ENCODE measurements around the gene C6orf120. TPM values are rescaled to one million over a fixed set of nuclear protein-coding genes. Genes with fewer than 3 reads are reported as not detected.

Gene C6orf120
- total and polyA plus RNA-seq, 4 donors = 4.3 to 23.9 (median 21.9) TPM

DNA sequence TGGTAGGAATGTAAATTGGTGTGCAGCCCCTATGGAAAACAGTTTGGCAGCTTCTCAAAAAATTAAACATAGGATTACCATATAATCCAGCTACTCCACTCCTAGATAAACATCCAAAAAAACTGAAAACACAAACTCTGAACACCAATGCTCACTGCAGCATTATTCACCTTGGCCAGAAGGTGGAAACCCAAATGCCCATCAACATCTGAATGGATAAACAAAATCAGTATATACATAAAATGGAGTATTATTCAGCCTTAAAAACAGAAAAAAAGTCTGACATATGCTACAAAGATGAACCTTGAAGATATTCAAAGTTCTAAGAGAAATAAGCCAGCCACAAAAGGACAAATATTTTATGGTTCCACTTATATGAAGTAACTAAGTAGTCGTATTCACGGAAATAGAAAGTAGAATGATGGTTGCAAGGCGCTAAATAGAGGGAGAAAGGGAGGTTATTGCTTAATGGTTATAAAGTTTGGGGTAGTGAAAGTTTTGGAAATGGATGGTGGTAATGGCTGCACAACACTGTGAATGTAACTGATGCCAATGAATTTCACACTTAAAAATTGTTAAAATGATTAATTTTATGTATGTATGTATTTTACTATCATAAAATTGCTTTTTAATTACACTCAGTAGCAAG lies 18.4 kb downstream of the C6orf120 start:
- H3K9ac ChIP-seq (ENCODE audit: insufficient read depth in 1 of 2, low read length in 2 of 2) = no peak overlapping the region
- TF ChIP-seq, protein P1, sequence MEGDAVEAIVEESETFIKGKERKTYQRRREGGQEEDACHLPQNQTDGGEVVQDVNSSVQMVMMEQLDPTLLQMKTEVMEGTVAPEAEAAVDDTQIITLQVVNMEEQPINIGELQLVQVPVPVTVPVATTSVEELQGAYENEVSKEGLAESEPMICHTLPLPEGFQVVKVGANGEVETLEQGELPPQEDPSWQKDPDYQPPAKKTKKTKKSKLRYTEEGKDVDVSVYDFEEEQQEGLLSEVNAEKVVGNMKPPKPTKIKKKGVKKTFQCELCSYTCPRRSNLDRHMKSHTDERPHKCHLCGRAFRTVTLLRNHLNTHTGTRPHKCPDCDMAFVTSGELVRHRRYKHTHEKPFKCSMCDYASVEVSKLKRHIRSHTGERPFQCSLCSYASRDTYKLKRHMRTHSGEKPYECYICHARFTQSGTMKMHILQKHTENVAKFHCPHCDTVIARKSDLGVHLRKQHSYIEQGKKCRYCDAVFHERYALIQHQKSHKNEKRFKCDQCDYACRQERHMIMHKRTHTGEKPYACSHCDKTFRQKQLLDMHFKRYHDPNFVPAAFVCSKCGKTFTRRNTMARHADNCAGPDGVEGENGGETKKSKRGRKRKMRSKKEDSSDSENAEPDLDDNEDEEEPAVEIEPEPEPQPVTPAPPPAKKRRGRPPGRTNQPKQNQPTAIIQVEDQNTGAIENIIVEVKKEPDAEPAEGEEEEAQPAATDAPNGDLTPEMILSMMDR (IDR thresholded peaks at IDR 0.05; ENCODE audit: control extremely low read depth, extremely low read depth) = no peak
- no peak overlapping the region for H3K4me3 ChIP-seq
- no peak overlapping the region for H3K27ac ChIP-seq (ENCODE audit: low read depth in 1 of 2, low read length in 1 of 2)
- H3K27me3 ChIP-seq (ENCODE audit: control insufficient read depth in 3 of 3, insufficient read depth in 3 of 3, low read length in 2 of 3) = no peaks in the 10 kb centered on the region
- DNase-seq (no peak), ATAC-seq (ENCODE audit: insufficient read depth, low FRiP score) (no peak)
- H3K9me3 ChIP-seq (ENCODE audit: control insufficient read depth in 4 of 4, insufficient read depth in 3 of 4, low read length in 3 of 4) = no peaks in the 10 kb centered on the region
- peaks cover 0 to 28% (median 6%) of the 10 kb centered on the region in 5 donors for H3K4me1 ChIP-seq (ENCODE audit: control insufficient read depth in 5 of 5, insufficient read depth in 5 of 5, low read length in 5 of 5)
- 79 to 85% methylated on average over 3 of the region's 3 CpGs for WGBS, 2 donors
- H3K36me3 ChIP-seq (ENCODE audit: control insufficient read depth in 4 of 4, insufficient read depth in 4 of 4, low read length in 4 of 4) = peaks cover 1 to 21% (median 6%) of the 10 kb centered on the region in 4 donors

DNA sequence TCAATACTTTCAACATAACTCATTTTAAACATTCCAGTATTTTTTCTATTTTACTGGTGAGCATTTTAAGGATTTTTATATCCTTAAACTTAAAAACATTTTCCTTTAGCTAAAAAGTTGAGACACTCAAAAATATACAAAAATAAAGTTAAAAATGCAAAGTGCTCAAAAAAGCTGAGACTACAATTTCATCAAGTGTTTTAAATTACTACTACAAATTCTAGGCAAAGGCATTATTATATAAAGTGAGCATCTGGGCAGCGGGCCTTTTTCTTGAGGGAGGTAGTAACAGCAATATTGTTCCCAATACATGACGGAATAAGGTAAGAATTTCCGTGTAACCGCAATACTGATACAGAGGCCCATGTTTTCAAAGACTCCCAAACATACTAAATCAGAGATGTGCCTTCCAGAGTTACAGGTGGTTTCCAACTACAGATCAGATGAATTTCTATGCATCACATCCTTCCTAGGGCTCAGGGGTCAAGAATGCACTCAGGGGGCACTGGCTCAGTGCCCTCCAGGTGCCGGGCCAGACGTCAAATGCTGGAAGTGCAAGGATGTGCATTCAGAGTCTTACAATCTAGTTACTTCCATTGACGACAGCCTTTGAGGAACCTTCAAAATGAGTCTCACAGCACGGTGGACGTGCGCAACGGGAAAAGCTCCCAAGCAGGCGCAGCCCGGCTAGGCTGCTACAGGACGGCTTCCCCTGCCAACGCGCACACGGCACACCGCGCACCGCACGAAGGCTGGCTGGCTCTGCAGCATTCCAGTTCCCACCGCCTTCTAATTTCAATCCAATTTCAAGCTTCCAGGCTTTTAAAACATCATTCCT lies 20.7 kb downstream of the C6orf120 start:
- Histone ChIP-seq H3K36me3 (ENCODE audit: control insufficient read depth in 4 of 4, insufficient read depth in 4 of 4, low read length in 4 of 4) (peaks cover 0 to 12% (median 0%) of the 10 kb centered on the region in 4 donors), H3K27me3 (ENCODE audit: control insufficient read depth in 3 of 3, insufficient read depth in 3 of 3, low read length in 2 of 3) (no peaks in the 10 kb centered on the region), H3K4me1 (ENCODE audit: control insufficient read depth in 5 of 5, insufficient read depth in 5 of 5, low read length in 5 of 5) (peaks cover 0 to 33% (median 7%) of the 10 kb centered on the region in 5 donors), H3K4me3 (peak overlapping the region; percentile 86), H3K27ac (ENCODE audit: low read depth in 1 of 2, low read length in 1 of 2) (peak overlapping the region; percentile 95 to 100), H3K9me3 (ENCODE audit: control insufficient read depth in 4 of 4, insufficient read depth in 3 of 4, low read length in 3 of 4) (no peaks in the 10 kb centered on the region), H3K9ac (ENCODE audit: insufficient read depth in 1 of 2, low read length in 2 of 2) (peak overlapping the region; percentile 73 to 89)
- TF ChIP-seq, protein P1 (IDR thresholded peaks at IDR 0.05; ENCODE audit: control extremely low read depth, extremely low read depth) = no peak
- ATAC-seq (ENCODE audit: insufficient read depth, low FRiP score) (no peak), DNase-seq (peak in 2 of 3 donors; percentile 39 to 64)
- WGBS, 2 donors = 5 to 7% methylated on average over 22 of the region's 22 CpGs

- Histone ChIP-seq H3K27me3 (ENCODE audit: control insufficient read depth in 3 of 3, insufficient read depth in 3 of 3, low read length in 2 of 3) (no peaks in the 10 kb centered on the region), H3K27ac (ENCODE audit: low read depth in 1 of 2, low read length in 1 of 2) (peak overlapping the region; percentile 95 to 100), H3K36me3 (ENCODE audit: control insufficient read depth in 4 of 4, insufficient read depth in 4 of 4, low read length in 4 of 4) (peaks cover 0 to 10% (median 0%) of the 10 kb centered on the region in 4 donors), H3K4me1 (ENCODE audit: control insufficient read depth in 5 of 5, insufficient read depth in 5 of 5, low read length in 5 of 5) (peaks cover 0 to 33% (median 7%) of the 10 kb centered on the region in 5 donors), H3K9ac (ENCODE audit: insufficient read depth in 1 of 2, low read length in 2 of 2) (peak overlapping the region; percentile 73 to 89), H3K4me3 (peak overlapping the region; percentile 86), H3K9me3 (ENCODE audit: control insufficient read depth in 4 of 4, insufficient read depth in 3 of 4, low read length in 3 of 4) (no peaks in the 10 kb centered on the region)
- peak; percentile 44 for ATAC-seq (ENCODE audit: insufficient read depth, low FRiP score)
- DNase-seq = peak; percentile 86 to 90 (median 89)
- 1% methylated on average over 40 to 70 of the region's 70 CpGs for WGBS, 2 donors
- TF ChIP-seq, protein P1 (IDR thresholded peaks at IDR 0.05; ENCODE audit: control extremely low read depth, extremely low read depth) = no peak
Observed at GRCh38 chr6:169723200-169723909, 21.4 kb downstream of the C6orf120 start.
